Upper lobe of right lung (tissue), 1 donor: Measurements from ENCODE around the gene NRARP. TPM values are rescaled to one million over a fixed set of nuclear protein-coding genes. Genes with fewer than 3 reads are reported as not detected.

Experiments
- ATAC-seq: fragments of 200-7000 bp; cut with Tn5 transposase; one replicate; pipeline ENCODE4 v1.9.1; 2020; ENCODE audit warnings: mild to moderate bottlenecking, moderate library complexity
- DNase-seq: peaks from one replicate; pipeline ENCODE4 v3.0.0-alpha.2; 2020
- H3K27ac ChIP-seq: fragments of 200-600 bp; one replicate; pipeline ENCODE4 v1.8.0; 2022
- H3K27me3 ChIP-seq: fragments of 200-600 bp; one replicate; pipeline ENCODE4 v1.8.0; 2022; ENCODE audit warnings: mild to moderate bottlenecking
- H3K36me3 ChIP-seq: fragments of 200-600 bp; one replicate; pipeline ENCODE4 v1.8.0; 2022
- H3K4me1 ChIP-seq: fragments of 200-600 bp; one replicate; pipeline ENCODE4 v1.8.0; 2022
- H3K4me3 ChIP-seq: fragments of 200-600 bp; one replicate; pipeline ENCODE4 v1.8.0; 2022; ENCODE audit warnings: mild to moderate bottlenecking
- H3K9me3 ChIP-seq: fragments of 200-600 bp; one replicate; pipeline ENCODE4 v1.8.0; 2022
- CTCF ChIP-seq: fragments of 200-600 bp; IDR thresholded peaks from one replicate; pipeline ENCODE4 v1.8.0; 2022; ENCODE audit warnings: antibody characterized with exemption
- intact Hi-C: fragments of 100-400 bp; cut with DNase I; formaldehyde crosslinking; loops from one replicate; pipeline ENCODE4 v1.11.0; 2022
- total RNA-seq: library from RNA; stranded (reverse); fragmentation: NEBNext Ultra II Directional; extraction: Animal tissue kit (Norgen Biotek cat#: 25700); gene quantifications from one replicate; pipeline ENCODE4 v1.2.1, GENCODE V29; 2021
- donor health status: DM: no; HTN: yes; CAD: no; lungs with severe emphysema.

NRARP gene
- total RNA-seq, 1 donor from 2014 or later: 21.5 TPM

- Histone ChIP-seq H3K4me3 (no peak overlapping the region), H3K9me3 (no peaks in the 10 kb centered on the region), H3K36me3 (no peaks in the 10 kb centered on the region), H3K27me3 (peaks cover 30% of the 10 kb centered on the region), H3K4me1 (peaks cover 32% of the 10 kb centered on the region), H3K27ac (peak overlapping the region; percentile 30)
- intact Hi-C loops: loop anchor here (10.0 kb wide), 1 partner anchor 107 kb away; no protein-coding TSS in a partner anchor
- no peak for TF ChIP-seq CTCF
- peak; percentile 59 for DNase-seq
- no peak for ATAC-seq
Observed at GRCh38 chr9:137297966-137298365, 4.1 kb downstream of the NRARP start.

- peak; percentile 1 for ATAC-seq
- DNase-seq: peak; percentile 69
- no peaks in the 10 kb centered on the region for H3K9me3 ChIP-seq
- peak overlapping the region; percentile 45 for H3K4me3 ChIP-seq
- H3K36me3 ChIP-seq: no peaks in the 10 kb centered on the region
- intact Hi-C loops: loop anchor here (10.0 kb wide), 1 partner anchor 108 kb away; no protein-coding TSS in a partner anchor
- TF ChIP-seq CTCF: no peak
- H3K4me1 ChIP-seq: peaks cover 27% of the 10 kb centered on the region
- peaks cover 30% of the 10 kb centered on the region for H3K27me3 ChIP-seq
- peak overlapping the region; percentile 72 for H3K27ac ChIP-seq
Observed at GRCh38 chr9:137296670-137297664, 5.1 kb downstream of the NRARP start.

GRCh38 chr9:137295849-137296669, 6.0 kb downstream of the NRARP start:
- intact Hi-C loops: loop anchor here (10.0 kb wide), 1 partner anchor 109 kb away; no protein-coding TSS in a partner anchor
- Histone ChIP-seq H3K4me3 (peak overlapping the region; percentile 45), H3K4me1 (peaks cover 23% of the 10 kb centered on the region), H3K27ac (peak overlapping the region; percentile 72), H3K27me3 (peaks cover 30% of the 10 kb centered on the region), H3K36me3 (no peaks in the 10 kb centered on the region), H3K9me3 (no peaks in the 10 kb centered on the region)
- DNase-seq (peak; percentile 66), ATAC-seq (no peak)
- TF ChIP-seq CTCF: no peak

GRCh38 chr9:137295238-137295811, 6.7 kb downstream of the NRARP start:
- Histone ChIP-seq H3K4me3 (peak overlapping the region; percentile 45), H3K9me3 (no peaks in the 10 kb centered on the region), H3K27ac (no peak overlapping the region), H3K4me1 (peaks cover 18% of the 10 kb centered on the region), H3K27me3 (peaks cover 28% of the 10 kb centered on the region), H3K36me3 (no peaks in the 10 kb centered on the region)
- TF ChIP-seq CTCF: peak; percentile 31
- intact Hi-C loops: loop anchor here (10.0 kb wide), 1 partner anchor 109 kb away; no protein-coding TSS in a partner anchor
- DNase-seq (peak; percentile 70), ATAC-seq (peak; percentile 81)

GRCh38 chr9:137294681-137295237, 7.3 kb downstream of the NRARP start:
- Histone ChIP-seq H3K36me3 (no peaks in the 10 kb centered on the region), H3K4me1 (peaks cover 15% of the 10 kb centered on the region), H3K27ac (no peak overlapping the region), H3K4me3 (peak overlapping the region; percentile 45), H3K27me3 (peaks cover 22% of the 10 kb centered on the region), H3K9me3 (no peaks in the 10 kb centered on the region)
- peak; percentile 68 for DNase-seq
- TF ChIP-seq CTCF: peak; percentile 18
- intact Hi-C loops: loop anchor here (10.0 kb wide), 1 partner anchor 110 kb away; no protein-coding TSS in a partner anchor
- peak; percentile 1 for ATAC-seq
